ENCODE data around the gene CDH13. TPM values are rescaled to one million over a fixed set of nuclear protein-coding genes. Genes with fewer than 3 reads are reported as not detected.

Gene CDH13
- total and polyA plus RNA-seq, 10 of the 15 experiments (the other 5 are each of a cell fraction or from before 2014, with no cell fraction given): under 0.01 to 0.05 TPM; not detected in 8

DNA sequence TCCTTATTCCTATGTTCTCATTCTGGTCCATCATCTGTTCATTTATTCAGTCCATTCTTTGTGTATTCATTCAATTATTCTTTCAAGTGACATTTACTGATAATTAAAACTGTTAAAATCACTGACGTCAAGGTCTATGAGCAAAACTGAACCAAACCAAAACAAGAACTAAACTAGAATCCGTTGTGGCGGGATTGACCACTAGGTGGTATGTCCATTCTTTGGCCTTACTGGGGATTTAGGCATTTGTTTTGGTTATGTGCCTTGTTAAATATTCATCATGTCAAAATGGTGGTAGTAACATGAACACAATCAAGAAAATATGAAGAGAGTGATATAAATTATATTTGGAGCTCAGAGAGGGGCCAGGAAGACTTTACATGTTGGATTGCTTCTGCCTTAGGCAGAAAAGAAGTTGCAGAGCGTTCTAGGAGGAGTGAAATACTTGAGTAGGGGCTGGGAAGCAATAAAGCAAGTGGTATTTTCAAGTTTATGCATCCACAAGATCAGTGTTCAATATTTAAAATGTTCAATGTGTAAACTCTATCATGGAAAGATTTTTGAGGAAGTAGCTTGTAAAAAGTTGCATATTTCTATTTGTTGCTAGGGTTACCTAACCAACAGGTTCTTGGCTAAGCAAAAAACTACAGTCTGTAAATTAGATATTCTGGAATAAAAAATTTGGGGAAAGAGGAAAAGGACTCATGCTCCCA, 129.0 kb downstream of the CDH13 start:
- no TSS peak for BruUV-seq (replicated peaks)
- H3K36me3 ChIP-seq (ENCODE audit: control insufficient read depth in 2 of 2, insufficient read depth in 2 of 2, low read length in 1 of 2): no peaks in the 10 kb centered on the region
- WGBS (ENCODE audit: insufficient coverage, insufficient replicate concordance, low lambda C conversion rate, missing lambda C conversion rate): 52% methylated on average over 4 of the region's 4 CpGs
- ChIA-PET SMC1A (ENCODE audit: uncharacterized antibody, unreplicated experiment) (interaction anchor here (0.7 to 1.4 kb wide), 3 partner anchors 10 to 152 kb away, joined by 3 read pairs; no protein-coding TSS in a partner anchor), RAD21 (ENCODE audit: unreplicated experiment) (no interaction called here), POLR2A (no interaction called here), CTCF (interaction anchor here (0.7 to 1.3 kb wide), 3 partner anchors 9 to 459 kb away, joined by 3 to 5 read pairs (median 4); no protein-coding TSS in a partner anchor)
- H3K27me3 ChIP-seq (replicated peaks in 1 of 2; ENCODE audit: control insufficient read depth in 2 of 2, insufficient read depth in 2 of 2, low read length in 1 of 2): no peaks in the 10 kb centered on the region
- H3K9me3 ChIP-seq (replicated peaks; ENCODE audit: control insufficient read depth, insufficient read depth, low read length): no peaks in the 10 kb centered on the region
- ATAC-seq (no peak), DNase-seq (ENCODE audit: low read depth, low spot score) (no peak), FAIRE-seq (no peak)
- no peaks in the 10 kb centered on the region for H4K20me1 ChIP-seq (ENCODE audit: control insufficient read depth, insufficient read depth)
- in situ Hi-C loops (cut with MboI) (no loop called here), intact Hi-C loops (cut with micrococcal nuclease; ENCODE audit: unreplicated experiment) (no loop called here)
- no peak overlapping the region for H3K27ac ChIP-seq (ENCODE audit: control insufficient read depth, insufficient read depth)
- H3K9ac ChIP-seq (ENCODE audit: control insufficient read depth, insufficient read depth, low read length): no peak overlapping the region
- H3K4me1 ChIP-seq (ENCODE audit: control insufficient read depth, insufficient read depth, low read length): no peaks in the 10 kb centered on the region
- TF ChIP-seq NR2C2 (IDR thresholded peaks at IDR 0.05; ENCODE audit: borderline replicate concordance, control insufficient read depth, insufficient read length, low read depth) (no peak), RELA (IDR thresholded peaks at IDR 0.05; ENCODE audit: borderline replicate concordance, partially characterized antibody) (no peak), FOS (IDR thresholded peaks at IDR 0.05; ENCODE audit: borderline replicate concordance, extremely low read depth, insufficient read length) (no peak), GATAD2B (conservative IDR thresholded peaks at IDR 0.05; ENCODE audit: low read depth) (no peak), NFXL1 (IDR thresholded peaks at IDR 0.05; ENCODE audit: borderline replicate concordance) (no peak), YY1 (IDR thresholded peaks at IDR 0.05; ENCODE audit: low read depth, low read length) (no peak), MYC (IDR thresholded peaks at IDR 0.05; ENCODE audit: insufficient read depth, insufficient read length, insufficient replicate concordance, low read length, severe bottlenecking) (no peak), ZNF217 (IDR thresholded peaks at IDR 0.05) (no peak), NR2F1 (conservative IDR thresholded peaks at IDR 0.05) (no peak), CREM (IDR thresholded peaks at IDR 0.05; ENCODE audit: low read depth) (no peak), RFX5 (IDR thresholded peaks at IDR 0.05; ENCODE audit: low read depth, low read length) (no peak), SP1 (IDR thresholded peaks at IDR 0.05; ENCODE audit: low read depth, low read length) (no peak), TBL1XR1 (IDR thresholded peaks at IDR 0.05; ENCODE audit: low read depth, low read length) (no peak), KDM1A (IDR thresholded peaks at IDR 0.05; ENCODE audit: borderline replicate concordance) (no peak), ZSCAN29 (IDR thresholded peaks at IDR 0.05) (no peak), CBFB (IDR thresholded peaks at IDR 0.05; ENCODE audit: low read depth) (no peak), SMARCA5 (IDR thresholded peaks at IDR 0.05) (no peak)
- TF ChIP-seq, protein P1, sequence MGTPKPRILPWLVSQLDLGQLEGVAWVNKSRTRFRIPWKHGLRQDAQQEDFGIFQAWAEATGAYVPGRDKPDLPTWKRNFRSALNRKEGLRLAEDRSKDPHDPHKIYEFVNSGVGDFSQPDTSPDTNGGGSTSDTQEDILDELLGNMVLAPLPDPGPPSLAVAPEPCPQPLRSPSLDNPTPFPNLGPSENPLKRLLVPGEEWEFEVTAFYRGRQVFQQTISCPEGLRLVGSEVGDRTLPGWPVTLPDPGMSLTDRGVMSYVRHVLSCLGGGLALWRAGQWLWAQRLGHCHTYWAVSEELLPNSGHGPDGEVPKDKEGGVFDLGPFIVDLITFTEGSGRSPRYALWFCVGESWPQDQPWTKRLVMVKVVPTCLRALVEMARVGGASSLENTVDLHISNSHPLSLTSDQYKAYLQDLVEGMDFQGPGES (IDR thresholded peaks at IDR 0.05): no peak
- TF ChIP-seq, protein P2, sequence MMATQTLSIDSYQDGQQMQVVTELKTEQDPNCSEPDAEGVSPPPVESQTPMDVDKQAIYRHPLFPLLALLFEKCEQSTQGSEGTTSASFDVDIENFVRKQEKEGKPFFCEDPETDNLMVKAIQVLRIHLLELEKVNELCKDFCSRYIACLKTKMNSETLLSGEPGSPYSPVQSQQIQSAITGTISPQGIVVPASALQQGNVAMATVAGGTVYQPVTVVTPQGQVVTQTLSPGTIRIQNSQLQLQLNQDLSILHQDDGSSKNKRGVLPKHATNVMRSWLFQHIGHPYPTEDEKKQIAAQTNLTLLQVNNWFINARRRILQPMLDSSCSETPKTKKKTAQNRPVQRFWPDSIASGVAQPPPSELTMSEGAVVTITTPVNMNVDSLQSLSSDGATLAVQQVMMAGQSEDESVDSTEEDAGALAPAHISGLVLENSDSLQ (IDR thresholded peaks at IDR 0.05): no peak
- no peaks in the 10 kb centered on the region for H3K79me2 ChIP-seq (ENCODE audit: control insufficient read depth, insufficient read depth, low read length)
- no peak overlapping the region for H3K4me2 ChIP-seq (ENCODE audit: control insufficient read depth, insufficient read depth)
- H2AFZ ChIP-seq (ENCODE audit: control insufficient read depth, low read depth, low read length): no peak overlapping the region
- no peak overlapping the region for H3K4me3 ChIP-seq
